CD4-positive, alpha-beta T cell treated with Interferon gamma for 1 hour (primary cell): ENCODE measurements around the gene IRGQ.
A peak's percentile ranks its signal among the peaks of the same experiment; 100 is the strongest.

Source experiments
- DNase-seq: peaks from one replicate; pipeline ENCODE4 v3.0.0-alpha.2; 2020

IRGQ gene

DNA sequence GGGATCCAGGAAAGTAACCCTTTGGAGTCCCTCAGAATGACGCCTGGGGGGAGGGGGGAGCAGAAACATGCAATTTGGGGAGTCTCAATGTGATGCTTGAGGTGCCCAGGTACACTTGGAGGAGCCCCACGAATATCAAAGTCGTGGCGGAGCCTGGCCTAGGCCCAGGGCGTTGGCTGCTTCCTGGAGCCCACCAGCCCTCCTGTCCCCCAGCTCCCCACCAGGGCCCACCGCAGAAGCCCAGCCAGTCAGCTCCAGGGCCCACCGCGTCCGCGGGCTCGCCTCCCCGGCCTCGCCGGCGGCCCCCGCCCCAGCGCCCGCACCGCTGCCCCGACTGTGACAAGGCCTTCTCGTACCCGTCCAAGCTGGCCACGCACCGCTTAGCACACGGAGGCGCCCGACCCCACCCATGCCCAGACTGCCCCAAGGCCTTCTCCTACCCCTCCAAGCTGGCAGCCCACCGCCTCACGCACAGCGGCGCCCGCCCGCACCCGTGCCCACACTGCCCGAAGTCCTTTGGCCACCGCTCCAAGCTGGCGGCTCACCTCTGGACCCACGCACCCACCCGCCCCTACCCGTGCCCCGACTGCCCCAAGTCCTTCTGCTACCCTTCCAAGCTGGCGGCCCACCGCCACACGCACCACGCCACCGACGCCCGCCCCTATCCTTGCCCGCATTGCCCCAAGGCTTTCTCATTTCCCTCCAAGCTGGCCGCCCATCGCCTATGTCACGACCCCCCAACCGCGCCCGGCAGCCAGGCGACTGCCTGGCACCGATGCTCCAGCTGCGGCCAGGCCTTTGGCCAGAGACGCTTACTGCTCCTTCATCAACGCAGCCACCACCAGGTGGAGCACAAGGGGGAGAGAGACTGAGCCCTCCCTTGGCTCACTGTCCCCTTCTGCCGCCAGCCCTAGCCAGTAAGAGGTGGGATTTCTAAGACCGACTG, 60.8 kb downstream of the IRGQ start:
- DNase-seq: peak; percentile 24
